ENCODE measurements around the gene HKDC1. TPM values are rescaled to one million over a fixed set of nuclear protein-coding genes. Genes with fewer than 3 reads are reported as not detected.
A peak's percentile ranks its signal among the peaks of the same experiment; 100 is the strongest.

Gene HKDC1
- total RNA-seq, 1 donor from 2014 or later, result 0.09 TPM

- intact Hi-C loops (cut with micrococcal nuclease), result loop anchor here (1.0 kb wide), 1 partner anchor 20 kb away; no protein-coding TSS in a partner anchor
- Mint-ChIP-seq H3K36me3 (ENCODE audit: low read depth) (peaks cover 56% of the 10 kb centered on the region), H3K27ac (peak overlapping the region; percentile 66), H3K9me3 (no peaks in the 10 kb centered on the region), H3K4me1 (peaks cover 43% of the 10 kb centered on the region), H3K4me3 (peak overlapping the region; percentile 62), H3K27me3 (no peaks in the 10 kb centered on the region)
- peak; percentile 77 for DNase-seq
Measured at GRCh38 chr10:69202332-69202731, 17.8 kb upstream of the HKDC1 start.

- Mint-ChIP-seq H3K9me3 (no peaks in the 10 kb centered on the region), H3K27ac (peak overlapping the region; percentile 41), H3K36me3 (ENCODE audit: low read depth) (peaks cover 48% of the 10 kb centered on the region), H3K4me3 (no peak overlapping the region), H3K27me3 (no peaks in the 10 kb centered on the region), H3K4me1 (peaks cover 63% of the 10 kb centered on the region)
- intact Hi-C loops (cut with micrococcal nuclease), result no loop called here
- DNase-seq, result no peak
Measured at GRCh38 chr10:69208761-69209160, 11.4 kb upstream of the HKDC1 start.

- H3K27me3 Mint-ChIP-seq, result no peaks in the 10 kb centered on the region
- peak overlapping the region; percentile 13 for H3K4me3 Mint-ChIP-seq
- peaks cover 70% of the 10 kb centered on the region for H3K4me1 Mint-ChIP-seq
- H3K9me3 Mint-ChIP-seq, result no peaks in the 10 kb centered on the region
- peaks cover 47% of the 10 kb centered on the region for H3K36me3 Mint-ChIP-seq (ENCODE audit: low read depth)
- peak overlapping the region; percentile 61 for H3K27ac Mint-ChIP-seq
- DNase-seq, result no peak
- intact Hi-C loops (cut with micrococcal nuclease), result no loop called here
Measured at GRCh38 chr10:69209787-69210484, 10.2 kb upstream of the HKDC1 start.

GRCh38 chr10:69211104-69211503 is 9.0 kb upstream of the HKDC1 start:
- peaks cover 73% of the 10 kb centered on the region for H3K4me1 Mint-ChIP-seq
- DNase-seq, result no peak

GRCh38 chr10:69211524-69211923 is 8.6 kb upstream of the HKDC1 start:
- Mint-ChIP-seq H3K27ac (no peak overlapping the region), H3K4me3 (no peak overlapping the region)

More at GRCh38 chr10:69211104-69211503, 9.0 kb upstream of the HKDC1 start:
- H3K27ac Mint-ChIP-seq, result no peak overlapping the region
- no peaks in the 10 kb centered on the region for H3K27me3 Mint-ChIP-seq
- H3K36me3 Mint-ChIP-seq (ENCODE audit: low read depth), result peaks cover 40% of the 10 kb centered on the region
- intact Hi-C loops (cut with micrococcal nuclease), result no loop called here
- H3K9me3 Mint-ChIP-seq, result no peaks in the 10 kb centered on the region
- H3K4me3 Mint-ChIP-seq, result no peak overlapping the region

GRCh38 chr10:69213591-69214311 is 6.4 kb upstream of the HKDC1 start:
- Mint-ChIP-seq H3K36me3 (ENCODE audit: low read depth) (peaks cover 16% of the 10 kb centered on the region), H3K4me3 (no peak overlapping the region), H3K9me3 (no peaks in the 10 kb centered on the region), H3K27ac (peak overlapping the region; percentile 17), H3K4me1 (peaks cover 56% of the 10 kb centered on the region), H3K27me3 (no peaks in the 10 kb centered on the region)
- intact Hi-C loops (cut with micrococcal nuclease), result loop anchor here (1.0 to 2.0 kb wide), 2 partner anchors 9 to 33 kb away; partner anchors contain the start of gene SUPV3L1
- DNase-seq, result no peak

More at GRCh38 chr10:69211524-69211923, 8.6 kb upstream of the HKDC1 start:
- intact Hi-C loops (cut with micrococcal nuclease), result no loop called here
- Mint-ChIP-seq H3K36me3 (ENCODE audit: low read depth) (peaks cover 36% of the 10 kb centered on the region), H3K4me1 (peaks cover 72% of the 10 kb centered on the region), H3K27me3 (no peaks in the 10 kb centered on the region), H3K9me3 (no peaks in the 10 kb centered on the region)
- no peak for DNase-seq

GRCh38 chr10:69214666-69215131 is 5.4 kb upstream of the HKDC1 start:
- peak overlapping the region; percentile 36 for H3K4me3 Mint-ChIP-seq
- H3K9me3 Mint-ChIP-seq, result no peaks in the 10 kb centered on the region
- DNase-seq, result no peak
- H3K27me3 Mint-ChIP-seq, result no peaks in the 10 kb centered on the region
- peaks cover 9% of the 10 kb centered on the region for H3K36me3 Mint-ChIP-seq (ENCODE audit: low read depth)
- H3K4me1 Mint-ChIP-seq, result peaks cover 47% of the 10 kb centered on the region
- H3K27ac Mint-ChIP-seq, result peak overlapping the region; percentile 79
- intact Hi-C loops (cut with micrococcal nuclease), result loop anchor here (1.0 to 2.0 kb wide), 3 partner anchors 8 to 34 kb away; partner anchors contain the start of gene SUPV3L1

GRCh38 chr10:69215405-69216171 is 4.5 kb upstream of the HKDC1 start:
- peaks cover 6% of the 10 kb centered on the region for H3K36me3 Mint-ChIP-seq (ENCODE audit: low read depth)
- peak; percentile 78 for DNase-seq
- intact Hi-C loops (cut with micrococcal nuclease), result loop anchor here (1.0 to 2.0 kb wide), 2 partner anchors 11 to 35 kb away; partner anchors contain the start of gene SUPV3L1
- no peaks in the 10 kb centered on the region for H3K9me3 Mint-ChIP-seq
- peaks cover 39% of the 10 kb centered on the region for H3K4me1 Mint-ChIP-seq
- H3K4me3 Mint-ChIP-seq, result peak overlapping the region; percentile 57
- H3K27ac Mint-ChIP-seq, result peak overlapping the region; percentile 79
- H3K27me3 Mint-ChIP-seq, result no peaks in the 10 kb centered on the region

- H3K4me3 Mint-ChIP-seq, result no peak overlapping the region
- no peaks in the 10 kb centered on the region for H3K9me3 Mint-ChIP-seq
- no peak overlapping the region for H3K27ac Mint-ChIP-seq
- peaks cover 33% of the 10 kb centered on the region for H3K4me1 Mint-ChIP-seq
- H3K27me3 Mint-ChIP-seq, result no peaks in the 10 kb centered on the region
- no peak for DNase-seq
- intact Hi-C loops (cut with micrococcal nuclease), result no loop called here
- H3K36me3 Mint-ChIP-seq (ENCODE audit: low read depth), result peaks cover 6% of the 10 kb centered on the region
Measured at GRCh38 chr10:69216577-69217118, 3.5 kb upstream of the HKDC1 start.

GRCh38 chr10:69217119-69217754 is 2.9 kb upstream of the HKDC1 start:
- Mint-ChIP-seq H3K4me1 (peaks cover 35% of the 10 kb centered on the region), H3K36me3 (ENCODE audit: low read depth) (peaks cover 6% of the 10 kb centered on the region), H3K4me3 (no peak overlapping the region), H3K27ac (no peak overlapping the region), H3K9me3 (no peaks in the 10 kb centered on the region), H3K27me3 (no peaks in the 10 kb centered on the region)
- DNase-seq, result no peak
- intact Hi-C loops (cut with micrococcal nuclease), result no loop called here

- DNase-seq, result no peak
- peaks cover 2% of the 10 kb centered on the region for H3K36me3 Mint-ChIP-seq (ENCODE audit: low read depth)
- intact Hi-C loops (cut with micrococcal nuclease), result no loop called here
- peaks cover 41% of the 10 kb centered on the region for H3K4me1 Mint-ChIP-seq
- no peaks in the 10 kb centered on the region for H3K27me3 Mint-ChIP-seq
- H3K27ac Mint-ChIP-seq, result no peak overlapping the region
- H3K4me3 Mint-ChIP-seq, result no peak overlapping the region
- no peaks in the 10 kb centered on the region for H3K9me3 Mint-ChIP-seq
Measured at GRCh38 chr10:69218831-69219230, 1.3 kb upstream of the HKDC1 start.

GRCh38 chr10:69220507-69220906 is 375 bp downstream of the HKDC1 start:
- H3K36me3 Mint-ChIP-seq (ENCODE audit: low read depth), result no peaks in the 10 kb centered on the region

More at GRCh38 chr10:69220507-69220906, 375 bp downstream of the HKDC1 start:
- Mint-ChIP-seq H3K27ac (peak overlapping the region; percentile 39), H3K9me3 (no peaks in the 10 kb centered on the region), H3K27me3 (no peaks in the 10 kb centered on the region), H3K4me1 (peaks cover 39% of the 10 kb centered on the region), H3K4me3 (no peak overlapping the region)
- intact Hi-C loops (cut with micrococcal nuclease), result loop anchor here (5.0 kb wide), 1 partner anchor 173 kb away; no protein-coding TSS in a partner anchor
- no peak for DNase-seq

Measured in activated CD4-positive, alpha-beta T cell treated with anti-CD3 and anti-CD28 coated beads, Interleukin-2, amount 10 ng/mL, durations not matched to agents 24 days and 14 days (primary cell).